GM10266 (cell line): ENCODE results near the gene IL21R.

Experiments
- DNase-seq: peaks from one replicate; pipeline ENCODE4 v3.0.0; 2012; ENCODE audit errors: extremely low spot score
- CTCF ChIP-seq: IDR thresholded peaks from 2 replicates; pipeline ENCODE4 v1.5.1; 2012; ENCODE audit warnings: mild to moderate bottlenecking, low read depth; ENCODE audit not compliant: control insufficient read depth, insufficient read depth; ENCODE audit errors: missing control alignments

The IL21R gene

GRCh38 chr16:27441998-27442397 is 40.0 kb downstream of the IL21R start:
- TF ChIP-seq CTCF = no peak

GRCh38 chr16:27444015-27444414 is 42.0 kb downstream of the IL21R start:
- no peak for TF ChIP-seq CTCF
- DNase-seq = no peak

More at GRCh38 chr16:27441998-27442397, 40.0 kb downstream of the IL21R start:
- no peak for DNase-seq

- no peak for TF ChIP-seq CTCF
- no peak for DNase-seq
Observed at GRCh38 chr16:27444470-27444869, 42.5 kb downstream of the IL21R start.

- DNase-seq = no peak
- peak; percentile 5 for TF ChIP-seq CTCF
Observed at GRCh38 chr16:27445502-27446175, 43.7 kb downstream of the IL21R start.

- TF ChIP-seq CTCF = no peak
- DNase-seq = no peak
Observed at GRCh38 chr16:27446721-27447120, 44.7 kb downstream of the IL21R start.

- TF ChIP-seq CTCF = no peak
- DNase-seq = no peak
Observed at GRCh38 chr16:27447301-27447700, 45.3 kb downstream of the IL21R start.

GRCh38 chr16:27448532-27449433 is 46.8 kb downstream of the IL21R start:
- no peak for TF ChIP-seq CTCF
- DNase-seq = no peak
